Gastroesophageal sphincter (tissue), 4 donors: ENCODE data around the gene SOX15. TPM values are rescaled to one million over a fixed set of nuclear protein-coding genes. Genes with fewer than 3 reads are reported as not detected.
"Not testable (repeated sequence)": the region's sequence is repeated elsewhere in the genome, so short reads cannot be mapped to it uniquely, and the experiment has no call there.

Experiments used
- ATAC-seq: fragments of 150-250 bp; one replicate; pipeline ENCODE4 v1.9.1; 2016; ENCODE audit warnings: mild to moderate bottlenecking, moderate library complexity
- H3K27ac ChIP-seq, 4 donors: fragments of 200-600 bp; sonication (generic) in 3 of 4; 1 replicate in 3 of 4; 2 replicates in 1 of 4; pipeline ENCODE4 v1.5.1; 2016 to 2019
- H3K27me3 ChIP-seq: fragments of 200-600 bp; sonication (generic); one replicate; pipeline ENCODE4 v1.5.1; 2019
- H3K36me3 ChIP-seq, 2 donors: fragments of 200-600 bp; sonication (generic); one replicate each; pipeline ENCODE4 v1.5.1; 2019; ENCODE audit warnings: control low read depth in 1 of 2
- H3K4me1 ChIP-seq, 3 donors: fragments of 200-600 bp; sonication (generic); 1 replicate in 2 of 3; 2 replicates in 1 of 3; pipeline ENCODE4 v1.5.1; 2016 to 2019; ENCODE audit warnings: control low read depth in 2 of 3
- H3K4me3 ChIP-seq, 2 donors: fragments of 200-600 bp; sonication (generic); one replicate each; pipeline ENCODE4 v1.5.1; 2019; ENCODE audit warnings: mild to moderate bottlenecking in 1 of 2, moderate library complexity in 1 of 2
- H3K9me3 ChIP-seq, 3 donors: fragments of 200-600 bp; sonication (generic); one replicate each; pipeline ENCODE4 v1.5.1; 2017 to 2019; ENCODE audit warnings: control low read depth in 2 of 3
- CTCF ChIP-seq, 4 experiments: fragments of 200-600 bp in 2 of 4; fragments of 450-650 bp in 2 of 4; sonication (generic) in 1 of 4; IDR thresholded peaks; one replicate each; pipeline ENCODE4 v1.5.1; 2017 to 2019; ENCODE audit warnings: antibody characterized with exemption in 4 of 4, mild to moderate bottlenecking in 2 of 4, moderate library complexity in 2 of 4
- EP300 ChIP-seq: sonication (generic); formaldehyde crosslinking; IDR thresholded peaks from one replicate; pipeline ENCODE4 v1.6.1; 2017; ENCODE audit warnings: antibody characterized with exemption, mild to moderate bottlenecking
- POLR2A ChIP-seq, 2 donors: fragments of 450-650 bp; IDR thresholded peaks; one replicate each; pipeline ENCODE4 v1.6.1; 2017; ENCODE audit warnings: antibody characterized with exemption in 2 of 2, mild to moderate bottlenecking in 2 of 2, moderate library complexity in 1 of 2
- POLR2AphosphoS5 ChIP-seq: sonication (generic); formaldehyde crosslinking; IDR thresholded peaks from one replicate; pipeline ENCODE4 v1.6.1; 2017; ENCODE audit warnings: antibody characterized with exemption
- WGBS, 2 donors: methylation state at CpG; one replicate each; pipeline ENCODE4 v1.1.5; 2018; ENCODE audit warnings: low coverage in 1 of 2; 5-methylcytosine and 5-hydroxymethylcytosine counted together
- total RNA-seq, 4 donors: library from RNA; depleted of rRNA; stranded (reverse); fragments of >200 nt; gene quantifications; one replicate each; pipeline ENCODE4 v1.1.0, GENCODE V29; 2016

SOX15 gene
- total RNA-seq, 4 donors from 2014 or later = 5.1 to 9.0 (median 5.9) TPM

GRCh38 chr17:7626307-7626706 lies 36.4 kb upstream of the SOX15 start:
- peak overlapping the region in 1 of 2 donors; percentile 68 for H3K4me3 ChIP-seq
- peaks cover 0 to 13% of the 10 kb centered on the region in 2 donors for H3K36me3 ChIP-seq
- H3K4me1 ChIP-seq = peaks cover 0 to 18% (median 7%) of the 10 kb centered on the region in 3 donors
- H3K9me3 ChIP-seq = no peaks in the 10 kb centered on the region
- no peak for ATAC-seq
- H3K27me3 ChIP-seq = no peaks in the 10 kb centered on the region
- H3K27ac ChIP-seq = peak overlapping the region in 3 of 4 donors; percentile 93 to 96 (median 93)
- no peak for TF ChIP-seq CTCF (IDR thresholded peaks at IDR 0.05)
- WGBS, 2 donors = 94% methylated on average over 2 of the region's 7 CpGs; no CpG with 5 or more reads in 1 of the 2 donors

GRCh38 chr17:7625749-7626148 lies 35.9 kb upstream of the SOX15 start:
- H3K4me3 ChIP-seq, ATAC-seq, H3K27me3 ChIP-seq, H3K9me3 ChIP-seq: not testable (repeated sequence)
- 96% methylated on average over 3 of the region's 16 CpGs; no CpG with 5 or more reads in 1 of the 2 donors for WGBS, 2 donors
- peak overlapping the region in 1 of 4 donors; percentile 93 for H3K27ac ChIP-seq
- H3K36me3 ChIP-seq = peaks cover 0 to 13% of the 10 kb centered on the region in 2 donors
- H3K4me1 ChIP-seq = peaks cover 0 to 18% (median 7%) of the 10 kb centered on the region in 3 donors

- H3K9me3 ChIP-seq = no peaks in the 10 kb centered on the region
- peaks cover 0 to 18% (median 7%) of the 10 kb centered on the region in 3 donors for H3K4me1 ChIP-seq
- no peaks in the 10 kb centered on the region for H3K27me3 ChIP-seq
- H3K4me3 ChIP-seq = no peak overlapping the region
- H3K27ac ChIP-seq = no peak overlapping the region
- TF ChIP-seq POLR2AphosphoS5 (no peak), POLR2A (IDR thresholded peaks at IDR 0.05) (no peak), EP300 (no peak), CTCF (IDR thresholded peaks at IDR 0.05) (no peak)
- WGBS, 2 donors = 67 to 78% methylated on average over 3 to 5 of the region's 5 CpGs
- H3K36me3 ChIP-seq = peaks cover 0 to 13% of the 10 kb centered on the region in 2 donors
- no peak for ATAC-seq
Observed at GRCh38 chr17:7623661-7624060, 33.8 kb upstream of the SOX15 start.

- TF ChIP-seq POLR2AphosphoS5 = no peak
- TF ChIP-seq EP300 = no peak
- no peak for TF ChIP-seq POLR2A (IDR thresholded peaks at IDR 0.05)
- no peak for TF ChIP-seq CTCF (IDR thresholded peaks at IDR 0.05)
- WGBS, 2 donors = 89% methylated on average over 7 of the region's 8 CpGs; no CpG with 5 or more reads in 1 of the 2 donors
- Histone ChIP-seq H3K36me3 (peaks cover 0 to 7% of the 10 kb centered on the region in 2 donors), H3K4me1 (no peaks in the 10 kb centered on the region), H3K27me3 (no peaks in the 10 kb centered on the region), H3K4me3 (no peak overlapping the region), H3K9me3 (no peaks in the 10 kb centered on the region), H3K27ac (no peak overlapping the region)
- no peak for ATAC-seq
Observed at GRCh38 chr17:7620835-7621234, 30.9 kb upstream of the SOX15 start.

- no peak overlapping the region for H3K27ac ChIP-seq
- H3K9me3 ChIP-seq = no peaks in the 10 kb centered on the region
- no peaks in the 10 kb centered on the region for H3K36me3 ChIP-seq
- H3K4me3 ChIP-seq = no peak overlapping the region
- WGBS, 2 donors = 87 to 90% methylated on average over 2 to 4 of the region's 5 CpGs
- H3K27me3 ChIP-seq = no peaks in the 10 kb centered on the region
- H3K4me1 ChIP-seq = peaks cover 0 to 10% (median 2%) of the 10 kb centered on the region in 3 donors
- no peak for ATAC-seq
- TF ChIP-seq CTCF (IDR thresholded peaks at IDR 0.05) (no peak), POLR2AphosphoS5 (no peak), POLR2A (IDR thresholded peaks at IDR 0.05) (no peak), EP300 (no peak)
Observed at GRCh38 chr17:7618608-7619007, 28.7 kb upstream of the SOX15 start.
